LNCAP (cell line): ENCODE measurements around the gene NCS1.

ENCODE experiments used
- TF ChIP-seq, protein P1 (sequence below): fragments of 450-650 bp; IDR thresholded peaks from 2 replicates; pipeline ENCODE4 v1.5.1; 2017; ENCODE audit warnings: mild to moderate bottlenecking

The NCS1 gene

DNA sequence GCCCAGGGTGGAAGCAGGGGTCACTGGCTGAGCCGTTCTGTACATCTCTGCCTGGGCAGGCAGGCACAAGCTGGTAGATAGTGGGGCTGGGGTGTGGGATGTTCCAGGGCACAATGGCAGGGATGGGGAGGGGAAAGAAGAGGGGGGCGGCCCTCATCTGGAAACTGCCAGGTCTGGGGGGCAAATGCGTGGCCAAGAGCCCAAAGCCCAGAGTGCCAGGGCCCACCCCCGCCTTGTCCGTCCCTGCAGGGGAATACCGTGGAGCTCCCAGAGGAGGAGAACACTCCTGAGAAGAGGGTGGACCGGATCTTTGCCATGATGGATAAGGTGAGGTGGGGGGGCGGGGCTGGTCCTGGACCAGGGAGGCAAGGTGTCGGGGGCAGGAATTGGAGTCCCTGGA lies 50.6 kb downstream of the NCS1 start:
- TF ChIP-seq, protein P1, sequence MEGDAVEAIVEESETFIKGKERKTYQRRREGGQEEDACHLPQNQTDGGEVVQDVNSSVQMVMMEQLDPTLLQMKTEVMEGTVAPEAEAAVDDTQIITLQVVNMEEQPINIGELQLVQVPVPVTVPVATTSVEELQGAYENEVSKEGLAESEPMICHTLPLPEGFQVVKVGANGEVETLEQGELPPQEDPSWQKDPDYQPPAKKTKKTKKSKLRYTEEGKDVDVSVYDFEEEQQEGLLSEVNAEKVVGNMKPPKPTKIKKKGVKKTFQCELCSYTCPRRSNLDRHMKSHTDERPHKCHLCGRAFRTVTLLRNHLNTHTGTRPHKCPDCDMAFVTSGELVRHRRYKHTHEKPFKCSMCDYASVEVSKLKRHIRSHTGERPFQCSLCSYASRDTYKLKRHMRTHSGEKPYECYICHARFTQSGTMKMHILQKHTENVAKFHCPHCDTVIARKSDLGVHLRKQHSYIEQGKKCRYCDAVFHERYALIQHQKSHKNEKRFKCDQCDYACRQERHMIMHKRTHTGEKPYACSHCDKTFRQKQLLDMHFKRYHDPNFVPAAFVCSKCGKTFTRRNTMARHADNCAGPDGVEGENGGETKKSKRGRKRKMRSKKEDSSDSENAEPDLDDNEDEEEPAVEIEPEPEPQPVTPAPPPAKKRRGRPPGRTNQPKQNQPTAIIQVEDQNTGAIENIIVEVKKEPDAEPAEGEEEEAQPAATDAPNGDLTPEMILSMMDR, result no peak

DNA sequence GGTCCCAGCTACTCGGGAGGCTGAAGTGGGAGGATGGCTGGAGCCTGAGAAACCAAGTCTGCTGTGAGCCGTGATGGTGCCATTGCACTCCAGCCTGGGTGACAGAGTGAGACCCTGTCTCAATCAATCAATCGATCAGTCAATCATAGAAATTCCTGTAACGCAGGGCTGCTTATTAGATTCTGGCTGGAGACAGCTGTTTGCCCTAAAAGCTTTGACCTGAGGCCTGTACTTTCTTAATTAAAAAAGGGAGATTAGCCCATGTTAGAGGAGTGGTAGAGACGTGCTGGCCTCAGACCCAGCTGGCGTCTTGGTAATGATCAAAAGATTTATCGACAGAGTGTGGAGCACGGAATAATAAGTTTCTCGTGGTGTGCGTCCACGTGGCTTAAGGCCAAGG lies 52.9 kb downstream of the NCS1 start:
- TF ChIP-seq, protein P1, result no peak

DNA sequence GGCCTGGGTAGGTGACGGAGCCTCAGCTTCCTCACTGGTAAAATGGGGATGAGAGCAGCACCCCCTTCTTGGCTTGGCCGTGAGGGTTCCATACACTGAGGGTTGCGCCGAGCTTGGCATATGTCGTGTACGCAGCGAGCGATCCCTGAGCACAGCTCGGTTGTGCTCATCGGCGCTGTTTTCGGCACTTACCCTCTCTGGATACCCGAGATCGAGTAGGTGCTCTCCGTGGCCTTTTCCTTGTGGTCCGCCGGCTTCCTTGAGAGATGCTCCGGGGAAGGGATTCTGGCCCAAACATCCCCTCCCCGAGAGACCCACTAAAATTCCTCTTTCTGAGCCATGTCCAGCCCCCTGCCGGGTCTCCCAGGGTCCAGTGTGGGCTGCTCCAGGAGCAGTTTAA lies 53.4 kb downstream of the NCS1 start:
- TF ChIP-seq, protein P1, result no peak

DNA sequence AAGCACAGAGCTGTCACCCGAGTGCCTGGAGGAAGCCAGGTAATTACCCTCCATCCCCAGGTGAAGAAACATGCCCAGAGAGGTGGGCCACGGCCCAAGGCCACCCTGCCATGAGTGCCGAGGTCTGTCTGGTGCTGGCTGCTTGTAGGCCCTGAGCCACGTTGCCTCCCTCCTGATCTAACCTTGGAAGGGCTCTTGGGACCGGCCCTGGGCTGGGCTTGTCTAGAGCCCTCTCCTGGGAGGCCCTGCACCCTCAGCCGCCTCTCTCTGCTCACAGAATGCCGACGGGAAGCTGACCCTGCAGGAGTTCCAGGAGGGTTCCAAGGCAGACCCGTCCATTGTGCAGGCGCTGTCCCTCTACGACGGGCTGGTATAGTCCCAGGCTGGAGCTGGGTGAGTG lies 53.9 kb downstream of the NCS1 start:
- TF ChIP-seq, protein P1, result no peak

DNA sequence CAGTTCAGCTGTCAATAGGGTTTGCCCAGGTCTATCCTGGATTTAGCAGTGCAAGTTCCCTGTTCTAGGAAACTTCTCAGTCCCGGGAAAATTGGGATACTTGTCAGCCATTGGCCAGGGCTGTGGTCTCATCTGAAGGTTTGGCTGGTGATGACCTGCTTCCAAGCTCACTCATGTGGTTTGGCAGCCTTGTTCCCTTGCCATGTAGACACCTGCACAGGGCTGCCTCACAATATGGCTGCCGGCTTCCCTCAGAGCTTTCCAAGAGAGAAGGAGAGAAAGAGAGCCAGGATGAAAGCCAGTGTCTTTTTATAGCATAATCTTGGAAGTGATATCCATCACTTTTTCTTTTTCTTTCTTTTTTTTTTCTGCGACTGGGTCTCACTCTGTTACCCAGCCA lies 55.6 kb downstream of the NCS1 start:
- TF ChIP-seq, protein P1, result no peak

DNA sequence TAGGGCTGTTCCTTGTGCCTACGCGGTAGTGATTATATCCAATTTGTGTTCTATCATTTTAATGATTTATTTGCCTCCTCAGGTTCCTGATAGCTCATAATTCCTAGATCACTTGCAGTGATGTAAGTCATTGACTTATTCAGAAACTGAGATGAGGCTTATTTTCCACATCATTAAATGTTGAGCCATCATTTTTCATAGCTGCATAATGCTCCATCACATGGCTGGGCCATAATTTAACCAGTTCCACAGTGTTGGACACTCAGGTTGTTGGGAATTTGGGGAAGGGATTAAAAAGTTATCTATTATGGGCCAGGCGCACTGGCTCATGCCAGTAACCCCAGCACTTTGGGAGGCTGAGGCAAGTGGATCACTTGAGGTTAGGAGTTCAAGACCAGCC lies 57.6 kb downstream of the NCS1 start:
- TF ChIP-seq, protein P1, result no peak

DNA sequence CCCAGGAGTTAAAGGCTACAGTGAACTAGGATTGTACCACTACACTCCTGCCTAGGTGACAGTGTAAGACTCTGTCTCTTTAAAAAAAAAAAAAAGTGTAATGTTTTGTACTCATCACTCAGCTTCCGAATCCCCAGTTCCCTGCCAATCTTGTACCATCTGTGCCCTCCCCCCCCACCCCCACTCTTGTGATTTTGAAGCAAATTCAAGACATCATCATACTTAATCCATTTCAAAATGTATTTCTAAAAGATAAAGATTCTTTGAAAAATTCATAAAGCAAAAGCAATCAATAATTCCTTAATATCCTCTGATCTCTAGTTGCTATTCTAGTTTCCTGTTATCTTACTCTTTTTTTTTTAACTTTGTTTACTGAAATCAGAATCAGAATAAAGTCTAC lies 58.4 kb downstream of the NCS1 start:
- TF ChIP-seq, protein P1, result no peak

DNA sequence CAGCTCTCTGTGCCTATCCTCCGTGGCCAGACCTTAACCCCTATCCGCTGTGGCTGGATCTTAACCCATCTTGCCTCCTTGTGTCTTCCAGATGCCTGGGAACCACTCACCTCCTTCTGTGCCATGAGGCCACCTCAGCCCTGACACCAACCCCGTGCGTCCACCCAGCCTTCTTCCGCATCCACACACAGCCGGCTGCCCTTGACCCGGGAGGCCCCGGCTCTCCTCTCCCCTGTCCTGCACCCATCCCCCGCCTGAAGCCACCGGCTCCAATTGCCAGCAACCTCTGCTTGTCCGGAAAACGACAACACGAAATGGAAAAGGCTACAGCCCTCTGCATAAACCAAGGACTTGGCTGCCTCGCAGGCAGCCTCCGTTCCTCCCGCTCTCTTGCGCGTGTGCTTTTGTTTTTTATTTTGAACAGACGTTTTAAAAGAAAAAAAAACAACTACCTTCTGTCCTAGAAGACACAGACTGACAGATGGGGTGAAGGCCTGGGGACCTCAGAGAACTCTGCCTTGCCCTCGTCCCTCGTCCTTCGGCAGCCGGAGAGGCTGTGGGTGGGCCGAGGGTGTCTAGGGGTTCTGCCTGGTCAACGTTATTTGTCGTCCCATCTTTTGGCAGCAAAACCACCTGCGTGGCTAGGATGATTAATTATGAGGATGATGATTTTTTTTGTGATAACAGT lies 60.8 kb downstream of the NCS1 start:
- TF ChIP-seq, protein P1, result no peak
